ENCODE results near the gene FARSA. TPM values are rescaled to one million over a fixed set of nuclear protein-coding genes. Genes with fewer than 3 reads are reported as not detected.

Gene FARSA
- total RNA-seq, 2 experiments from 2014 or later: 128 to 138 TPM

DNA sequence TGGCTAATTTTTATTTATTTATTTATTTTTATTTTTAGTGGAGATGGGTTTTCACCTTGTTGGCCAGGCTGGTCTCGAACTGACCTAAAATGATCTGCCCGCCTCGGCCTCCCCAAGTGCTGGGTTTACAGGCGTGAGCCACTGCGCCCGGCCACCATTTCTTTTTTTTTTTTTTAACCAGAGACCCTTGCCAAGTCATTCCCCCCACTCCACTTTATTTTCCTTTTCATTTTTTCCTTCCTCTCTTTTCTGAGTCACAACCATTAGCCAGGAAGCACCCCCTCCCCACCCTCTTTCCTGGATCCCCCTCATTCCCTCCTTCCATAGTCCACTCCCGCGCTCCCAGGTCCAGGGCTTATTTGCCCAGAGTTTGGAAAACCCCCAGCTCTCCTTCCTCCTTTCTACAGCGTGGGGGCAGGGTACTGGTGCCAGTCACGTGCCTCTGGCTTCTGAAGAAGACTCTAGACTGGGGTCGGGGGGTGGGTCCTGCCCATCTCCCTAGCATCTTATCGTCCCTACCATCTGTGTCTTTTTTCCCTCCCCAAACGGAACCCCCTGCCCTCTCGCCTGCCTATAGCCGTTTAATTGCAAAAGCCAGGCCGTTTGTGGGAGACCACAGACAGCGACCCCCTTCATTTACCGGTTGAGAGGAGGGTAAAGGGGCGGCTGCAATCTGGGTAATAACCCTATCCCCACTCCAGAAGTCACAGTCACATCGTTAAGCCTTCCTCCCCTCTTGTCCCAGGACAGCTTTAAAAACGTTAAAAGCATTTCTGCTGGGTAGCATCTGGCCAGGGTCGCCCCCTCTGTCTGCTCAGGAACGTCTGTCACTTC lies 3.8 kb upstream of the FARSA start:
- Mint-ChIP-seq H3K4me3 (peak overlapping the region; percentile 99), H3K27ac (peak overlapping the region; percentile 95), H3K9me3 (no peaks in the 10 kb centered on the region), H3K4me1 (ENCODE audit: low read depth) (peaks cover 52% of the 10 kb centered on the region), H3K36me3 (ENCODE audit: low read depth) (peaks cover 52% of the 10 kb centered on the region), H3K27me3 (no peaks in the 10 kb centered on the region)
- CTCF ChIA-PET: interaction anchor here (1.0 to 3.0 kb wide), 4 partner anchors 28 to 178 kb away, joined by 3 to 10 read pairs (median 5); no protein-coding TSS in a partner anchor
- DNase-seq: peak; percentile 57
- intact Hi-C loops (cut with micrococcal nuclease): loop anchor here (10.0 kb wide), 1 partner anchor 53 kb away; the partner anchor contains the start of genes DNASE2 and KLF1
- POLR2A ChIA-PET: interaction anchor here (0.8 to 3.3 kb wide), 17 partner anchors 9 to 214 kb away, joined by 3 to 19 read pairs (median 4); partner anchors contain the start of genes DNASE2, GADD45GIP1, GCDH and SYCE2
- TF ChIP-seq, protein P1, sequence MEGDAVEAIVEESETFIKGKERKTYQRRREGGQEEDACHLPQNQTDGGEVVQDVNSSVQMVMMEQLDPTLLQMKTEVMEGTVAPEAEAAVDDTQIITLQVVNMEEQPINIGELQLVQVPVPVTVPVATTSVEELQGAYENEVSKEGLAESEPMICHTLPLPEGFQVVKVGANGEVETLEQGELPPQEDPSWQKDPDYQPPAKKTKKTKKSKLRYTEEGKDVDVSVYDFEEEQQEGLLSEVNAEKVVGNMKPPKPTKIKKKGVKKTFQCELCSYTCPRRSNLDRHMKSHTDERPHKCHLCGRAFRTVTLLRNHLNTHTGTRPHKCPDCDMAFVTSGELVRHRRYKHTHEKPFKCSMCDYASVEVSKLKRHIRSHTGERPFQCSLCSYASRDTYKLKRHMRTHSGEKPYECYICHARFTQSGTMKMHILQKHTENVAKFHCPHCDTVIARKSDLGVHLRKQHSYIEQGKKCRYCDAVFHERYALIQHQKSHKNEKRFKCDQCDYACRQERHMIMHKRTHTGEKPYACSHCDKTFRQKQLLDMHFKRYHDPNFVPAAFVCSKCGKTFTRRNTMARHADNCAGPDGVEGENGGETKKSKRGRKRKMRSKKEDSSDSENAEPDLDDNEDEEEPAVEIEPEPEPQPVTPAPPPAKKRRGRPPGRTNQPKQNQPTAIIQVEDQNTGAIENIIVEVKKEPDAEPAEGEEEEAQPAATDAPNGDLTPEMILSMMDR (IDR thresholded peaks at IDR 0.05): no peak
- ATAC-seq: no peak

GRCh38 chr19:12936582-12936981 lies 3.1 kb upstream of the FARSA start:
- no peak for ATAC-seq
- Mint-ChIP-seq H3K9me3 (no peaks in the 10 kb centered on the region), H3K27me3 (no peaks in the 10 kb centered on the region), H3K27ac (peak overlapping the region; percentile 43), H3K4me3 (peak overlapping the region; percentile 23), H3K4me1 (ENCODE audit: low read depth) (peaks cover 53% of the 10 kb centered on the region), H3K36me3 (ENCODE audit: low read depth) (peaks cover 47% of the 10 kb centered on the region)
- POLR2A ChIA-PET: interaction anchor here (1.3 to 3.3 kb wide), 6 partner anchors 16 to 213 kb away, joined by 3 to 19 read pairs (median 14); partner anchors contain the start of genes DNASE2, GADD45GIP1 and GCDH
- no peak for DNase-seq
- CTCF ChIA-PET: interaction anchor here (1.0 kb wide), 1 partner anchor 177 kb away, joined by 3 read pairs; no protein-coding TSS in a partner anchor
- intact Hi-C loops (cut with micrococcal nuclease): loop anchor here (10.0 kb wide), 1 partner anchor 52 kb away; the partner anchor contains the start of genes DNASE2 and KLF1
- TF ChIP-seq, protein P1 (IDR thresholded peaks at IDR 0.05): no peak

GRCh38 chr19:12935071-12935470 lies 1.6 kb upstream of the FARSA start:
- H3K27ac Mint-ChIP-seq: no peak overlapping the region
- no peak overlapping the region for H3K4me3 Mint-ChIP-seq
- H3K4me1 Mint-ChIP-seq (ENCODE audit: low read depth): peaks cover 51% of the 10 kb centered on the region

DNA sequence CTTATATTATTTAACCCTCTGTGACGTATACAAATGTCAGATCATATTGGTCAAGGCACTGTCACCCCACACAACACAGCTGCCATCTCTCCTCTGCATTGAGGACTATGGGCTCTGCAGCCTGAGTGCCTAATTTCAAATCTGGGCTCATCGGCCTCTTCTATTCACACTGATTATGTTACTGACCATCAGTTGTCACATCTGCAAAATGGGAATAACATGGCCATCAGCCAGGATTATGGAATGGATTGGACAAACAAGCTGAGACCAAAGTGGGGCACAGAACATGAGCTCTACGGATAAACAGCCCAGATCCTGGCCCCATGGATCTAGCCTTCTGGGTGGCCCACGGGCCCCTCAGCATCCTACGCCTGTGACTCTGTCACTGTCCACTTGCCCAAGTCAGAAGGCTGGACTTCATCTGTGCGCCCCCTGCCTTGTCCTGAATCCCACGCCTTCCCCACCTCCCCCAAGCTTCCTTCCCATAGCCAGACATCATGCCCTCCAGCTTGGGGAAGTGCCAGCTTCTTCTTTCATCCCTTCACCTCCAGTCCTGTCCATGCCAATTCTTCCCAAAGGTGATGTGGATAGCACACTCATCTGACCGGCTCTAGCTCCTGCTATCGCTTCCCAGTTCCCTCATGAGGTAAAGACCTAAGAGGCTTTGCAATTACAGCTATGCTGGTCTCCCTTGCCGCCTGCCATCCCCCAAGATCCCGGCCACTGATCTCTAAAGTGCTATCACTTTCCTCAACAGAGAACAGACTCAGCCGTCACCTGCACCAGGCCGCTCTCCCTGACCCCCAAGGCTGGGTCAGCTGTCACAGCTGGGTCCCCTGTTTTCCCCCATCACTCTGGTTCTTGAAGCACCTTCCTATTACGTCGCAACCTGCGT lies 872 bp downstream of the FARSA start:
- DNase-seq: no peak

More at GRCh38 chr19:12935071-12935470, 1.6 kb upstream of the FARSA start:
- no peak for ATAC-seq
- peaks cover 44% of the 10 kb centered on the region for H3K36me3 Mint-ChIP-seq (ENCODE audit: low read depth)
- ChIA-PET POLR2A (interaction anchor here (1.9 to 2.0 kb wide), 2 partner anchors 9 to 218 kb away, joined by 4 to 7 read pairs; no protein-coding TSS in a partner anchor), CTCF (no interaction called here)
- H3K9me3 Mint-ChIP-seq: no peaks in the 10 kb centered on the region
- intact Hi-C loops (cut with micrococcal nuclease): loop anchor here (10.0 kb wide), 1 partner anchor 50 kb away; the partner anchor contains the start of genes DNASE2 and KLF1
- H3K27me3 Mint-ChIP-seq: no peaks in the 10 kb centered on the region
- TF ChIP-seq, protein P1 (IDR thresholded peaks at IDR 0.05): no peak
- no peak for DNase-seq

More for the DNA sequence above, 872 bp downstream of the FARSA start:
- Mint-ChIP-seq H3K36me3 (ENCODE audit: low read depth) (peaks cover 42% of the 10 kb centered on the region), H3K9me3 (no peaks in the 10 kb centered on the region), H3K27ac (peak overlapping the region; percentile 87), H3K27me3 (no peaks in the 10 kb centered on the region), H3K4me3 (peak overlapping the region; percentile 96), H3K4me1 (ENCODE audit: low read depth) (peaks cover 40% of the 10 kb centered on the region)
- ATAC-seq: no peak
- TF ChIP-seq, protein P1 (IDR thresholded peaks at IDR 0.05): no peak
- ChIA-PET CTCF (interaction anchor here (0.7 to 3.5 kb wide), 4 partner anchors 32 to 86 kb away, joined by 3 to 19 read pairs (median 9); partner anchors contain the start of gene GCDH), POLR2A (interaction anchor here (0.7 to 6.4 kb wide), 21 partner anchors 9 to 223 kb away, joined by 3 to 39 read pairs (median 5); partner anchors contain the start of genes GCDH, JUNB, RAD23A and RNASEH2A)
- intact Hi-C loops (cut with micrococcal nuclease): loop anchor here (10.0 kb wide), 1 partner anchor 48 kb away; the partner anchor contains the start of genes DNASE2 and KLF1
